ENCODE data around the gene HEXA. TPM values are rescaled to one million over a fixed set of nuclear protein-coding genes. Genes with fewer than 3 reads are reported as not detected.

HEXA gene
- total and polyA plus RNA-seq, 8 donors: 30.7 to 84.8 (median 58.0) TPM

- H3K27me3 ChIP-seq: no peaks in the 10 kb centered on the region
- DNase-seq: no peak
- H3K27ac ChIP-seq: no peak overlapping the region
- TF ChIP-seq EP300 (IDR thresholded peaks at IDR 0.05): no peak
- intact Hi-C loops (cut with DNase I; ENCODE audit: low total_unique reads): no loop called here
- H3K9me3 ChIP-seq: no peaks in the 10 kb centered on the region
- peaks cover 0 to 13% (median 2%) of the 10 kb centered on the region in 4 donors for H3K4me1 ChIP-seq
- peaks cover 0 to 37% (median 17%) of the 10 kb centered on the region in 4 donors for H3K36me3 ChIP-seq
- H3K4me3 ChIP-seq: no peak overlapping the region
- WGBS, 5 donors: 84 to 94% (median 92%) methylated on average over 2 of the region's 2 CpGs
Measured at GRCh38 chr15:72334842-72335241, 41.0 kb downstream of the HEXA start.

- H3K4me3 ChIP-seq: no peak overlapping the region
- WGBS, 5 donors: 86 to 90% (median 87%) methylated on average over 3 of the region's 3 CpGs
- no peak for DNase-seq
- no peaks in the 10 kb centered on the region for H3K27me3 ChIP-seq
- TF ChIP-seq POLR2AphosphoS5 (IDR thresholded peaks at IDR 0.05) (no peak), CTCF (IDR thresholded peaks at IDR 0.05) (no peak), POLR2A (IDR thresholded peaks at IDR 0.05) (no peak), EP300 (IDR thresholded peaks at IDR 0.05) (no peak)
- H3K9me3 ChIP-seq: no peaks in the 10 kb centered on the region
- peaks cover 0 to 47% (median 36%) of the 10 kb centered on the region in 4 donors for H3K36me3 ChIP-seq
- H3K4me1 ChIP-seq: no peaks in the 10 kb centered on the region
- H3K27ac ChIP-seq: no peak overlapping the region
- intact Hi-C loops (cut with DNase I; ENCODE audit: low total_unique reads): no loop called here
Measured at GRCh38 chr15:72331021-72331420, 44.8 kb downstream of the HEXA start.

DNA sequence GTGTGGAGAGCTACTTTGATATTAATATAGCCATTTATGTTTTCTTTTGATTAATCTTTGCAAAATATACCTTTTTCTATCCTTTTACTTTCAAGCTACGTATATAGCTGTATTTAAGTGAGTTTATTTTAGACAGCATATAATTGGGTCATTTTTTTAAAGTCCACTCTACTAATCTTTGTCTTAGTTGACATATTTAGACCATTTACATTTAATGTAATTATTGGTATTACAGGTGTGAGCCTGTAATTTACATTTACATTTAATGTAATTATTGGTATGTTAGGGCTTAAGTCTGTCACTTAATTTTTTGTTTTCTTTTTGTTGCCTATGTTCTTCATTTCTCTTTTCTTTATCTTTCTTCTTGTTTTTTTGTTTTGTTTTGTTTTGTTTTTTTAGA, 52.1 kb downstream of the HEXA start:
- Histone ChIP-seq H3K4me1 (peaks cover 6 to 18% (median 16%) of the 10 kb centered on the region in 4 donors), H3K27me3 (peaks cover 0 to 8% (median 0%) of the 10 kb centered on the region in 3 donors), H3K27ac (no peak overlapping the region), H3K9me3 (no peaks in the 10 kb centered on the region), H3K36me3 (peaks cover 0 to 23% (median 21%) of the 10 kb centered on the region in 4 donors), H3K4me3 (no peak overlapping the region)
- TF ChIP-seq CTCF (IDR thresholded peaks at IDR 0.05): no peak
- no peak for TF ChIP-seq POLR2A (IDR thresholded peaks at IDR 0.05)
- no peak for TF ChIP-seq EP300 (IDR thresholded peaks at IDR 0.05)
- no peak for TF ChIP-seq POLR2AphosphoS5 (IDR thresholded peaks at IDR 0.05)
- intact Hi-C loops (cut with DNase I; ENCODE audit: low total_unique reads): no loop called here
- no peak for DNase-seq
- WGBS, 5 donors: 91 to 100% (median 95%) methylated on average over 1 of the region's 1 CpG

DNA sequence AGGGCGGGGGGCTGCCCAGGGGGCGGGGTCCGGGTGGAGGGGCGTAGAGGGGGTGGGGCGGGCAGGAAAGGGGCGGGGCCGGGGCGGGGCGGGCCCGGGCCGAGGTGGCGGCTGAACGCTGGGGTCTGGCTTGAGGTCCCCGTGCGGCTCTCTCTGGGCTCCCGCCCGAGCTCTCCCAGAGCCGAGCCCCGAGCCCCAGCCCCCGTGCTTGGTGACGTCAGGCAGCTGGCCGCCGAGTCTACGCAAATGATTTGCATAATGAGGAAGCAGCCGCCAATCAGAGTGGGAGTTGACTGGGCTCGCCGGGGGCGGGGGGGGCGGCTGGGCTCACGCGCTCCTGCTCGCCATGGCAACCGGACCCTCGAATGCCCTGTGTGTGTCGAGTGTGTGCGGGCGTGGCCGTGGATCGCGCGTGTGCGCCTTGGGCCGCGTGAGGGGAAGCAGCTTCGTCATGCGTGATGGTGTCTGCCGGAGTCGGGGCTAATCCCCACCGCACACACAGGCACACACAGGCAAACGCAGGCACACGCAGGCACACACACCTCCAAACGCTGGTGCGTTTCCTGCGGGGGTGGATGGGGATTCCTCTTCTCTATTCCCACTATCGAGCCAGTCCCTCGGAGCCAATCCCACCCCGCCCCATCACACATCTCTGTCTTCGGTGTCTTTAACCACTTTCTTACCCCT, 55.7 kb downstream of the HEXA start, which contains the start of gene CELF6:
CELF6 (minus strand) TSS at position 173 of the 687 bp plus-strand sequence. CDS start 283 bp downstream, outside the sequence.
- 0 to 2% (median 1%) methylated on average over 16 to 58 of the region's 58 CpGs for WGBS, 5 donors

More for the DNA sequence above, 55.7 kb downstream of the HEXA start, which contains the start of gene CELF6:
- Histone ChIP-seq H3K9me3 (no peaks in the 10 kb centered on the region), H3K4me1 (peaks cover 6 to 18% (median 16%) of the 10 kb centered on the region in 4 donors), H3K27me3 (peaks cover 0 to 8% (median 0%) of the 10 kb centered on the region in 3 donors), H3K4me3 (peak within 1 kb of the TSS; percentile 47 to 77 (median 67)), H3K36me3 (no peaks in the 10 kb centered on the region), H3K27ac (peak within 1 kb of the TSS in 4 of 5 donors; percentile 52 to 61 (median 60))
- peak; percentile 77 to 95 for DNase-seq
- TF ChIP-seq POLR2A (IDR thresholded peaks at IDR 0.05) (no peak), CTCF (IDR thresholded peaks at IDR 0.05) (no peak), POLR2AphosphoS5 (IDR thresholded peaks at IDR 0.05) (peak in 1 of 3 donors; percentile 7)
- intact Hi-C loops (cut with DNase I; ENCODE audit: low total_unique reads): no loop called here

Measured in stomach (tissue), 9 donors.